HCT116 (cell line): ENCODE data around the gene UNC5C. TPM values are rescaled to one million over a fixed set of nuclear protein-coding genes. Genes with fewer than 3 reads are reported as not detected.

Source experiments
- ATAC-seq: fragments of 200-7000 bp; cut with Tn5 transposase; 2 replicates; pipeline ENCODE4 v1.9.1; 2020; ENCODE audit warnings: mild to moderate bottlenecking, moderate library complexity
- BruUV-seq: library from RNA; stranded (reverse); fragments of 400-500 nt; replicated peaks from 2 replicates; lab custom pipeline; 2021; lab: Mats Ljungman, UMichigan
- CTCF ChIA-PET: fragments of 300-600 bp; sonication (Branson Sonifier 250); formaldehyde crosslinking; loops from one replicate; lab custom pipeline; 2021; ENCODE audit warnings: antibody characterized with exemption; lab: Charles Lee
- POLR2A ChIA-PET: fragments of 300-600, 350-600 bp; sonication (Branson Sonifier 250); formaldehyde crosslinking; loops from one replicate; lab custom pipeline; 2021; ENCODE audit warnings: antibody characterized with exemption; lab: Charles Lee
- RAD21 ChIA-PET, 2 experiments: fragments of 300-600 bp; sonication (Branson Sonifier 250); formaldehyde crosslinking; loops; one replicate each; lab custom pipeline; 2023; ENCODE audit warnings: low total read pairs in 2 of 2; ENCODE audit not compliant: uncharacterized antibody in 2 of 2, unreplicated experiment in 2 of 2, low non-redundant PET in 1 of 2; lab: Charles Lee
- DNase-seq: peaks from one replicate; pipeline ENCODE4 v3.0.0-alpha.2; 2010; ENCODE audit warnings: low read depth, low spot score
- H2AFZ ChIP-seq: fragments of 200-600 bp; shearing (Covaris generic), sonication (generic); 2 replicates; pipeline ENCODE4 v1.6.1; 2017; ENCODE audit warnings: low read depth, mixed run types, mixed read lengths, antibody characterized with exemption, low read length; ENCODE audit not compliant: poor library complexity, severe bottlenecking
- H3K27ac ChIP-seq: 2 replicates; pipeline ENCODE4 v1.5.1; 2012; ENCODE audit warnings: low read depth, low read length
- H3K27me3 ChIP-seq: fragments of 200-600 bp; sonication (generic); 2 replicates; pipeline ENCODE4 v1.6.1; 2016; ENCODE audit warnings: mixed run types, low read length, mixed read lengths; ENCODE audit not compliant: insufficient read depth
- H3K36me3 ChIP-seq, 2 experiments: fragments of 200-500 bp in 1 of 2; fragments of 200-600 bp in 1 of 2; sonication (Bioruptor generic) in 1 of 2; sonication (generic) in 1 of 2; 2 replicates each; pipeline versions ENCODE4 v1.5.1 to v1.6.1; 2014 to 2016; ENCODE audit warnings: low read length in 2 of 2, inconsistent platforms in 1 of 2, mixed read lengths in 1 of 2, mixed run types in 1 of 2; ENCODE audit not compliant: insufficient read depth in 2 of 2, control insufficient read depth in 1 of 2
- H3K4me1 ChIP-seq, 2 experiments: fragments of 200-600 bp in 1 of 2; sonication (generic) in 1 of 2; 2 replicates each; pipeline versions ENCODE4 v1.5.1 to v1.6.1; 2012 to 2017; ENCODE audit warnings: low read length in 2 of 2, inconsistent platforms in 1 of 2, mild to moderate bottlenecking in 1 of 2, mixed read lengths in 1 of 2, mixed run types in 1 of 2, moderate library complexity in 1 of 2; ENCODE audit not compliant: insufficient read depth in 2 of 2, control insufficient read depth in 1 of 2
- H3K4me2 ChIP-seq: fragments of 200-600 bp; sonication (generic); 2 replicates; pipeline ENCODE4 v1.6.1; 2017; ENCODE audit warnings: mixed run types, low read length, mixed read lengths
- H3K4me3 ChIP-seq, 2 experiments: fragments of 200-600 bp in 1 of 2; sonication (generic) in 1 of 2; replicated peaks in 1 of 2; 2 replicates each; pipeline ENCODE4 v1.5.1; 2011 to 2016; ENCODE audit warnings: low read length in 2 of 2, control low read depth in 1 of 2, low read depth in 1 of 2, mild to moderate bottlenecking in 1 of 2, mixed read lengths in 1 of 2, mixed run types in 1 of 2
- H3K79me2 ChIP-seq: fragments of 200-600 bp; sonication (generic); 2 replicates; pipeline ENCODE4 v1.6.1; 2017; ENCODE audit warnings: mild to moderate bottlenecking, mixed run types, low read length, moderate library complexity, mixed read lengths; ENCODE audit not compliant: insufficient read depth
- H3K9ac ChIP-seq: fragments of 200-600 bp; sonication (generic); 2 replicates; pipeline ENCODE4 v1.6.1; 2016; ENCODE audit warnings: low read length, mixed read lengths
- H3K9me2 ChIP-seq: fragments of 200-600 bp; sonication (generic), shearing (Covaris generic); 2 replicates; pipeline ENCODE4 v1.6.1; 2017; ENCODE audit warnings: mixed run types, mild to moderate bottlenecking, moderate library complexity; ENCODE audit not compliant: insufficient read depth
- H3K9me3 ChIP-seq, 2 experiments: fragments of 200-500 bp in 1 of 2; fragments of 200-600 bp in 1 of 2; sonication (Bioruptor generic) in 1 of 2; sonication (generic) in 1 of 2; 2 replicates each; pipeline ENCODE4 v1.6.1; 2014 to 2017; ENCODE audit warnings: low read length in 2 of 2, mixed read lengths in 2 of 2, inconsistent platforms in 1 of 2, low read depth in 1 of 2, mild to moderate bottlenecking in 1 of 2, mixed run types in 1 of 2, moderate library complexity in 1 of 2; ENCODE audit not compliant: control insufficient read depth in 1 of 2, insufficient read depth in 1 of 2
- H4K20me1 ChIP-seq: fragments of 200-600 bp; sonication (generic), shearing (Covaris generic); 2 replicates; pipeline ENCODE4 v1.6.1; 2017; ENCODE audit warnings: mixed run types, mild to moderate bottlenecking, moderate library complexity; ENCODE audit not compliant: insufficient read depth
- CBX3 ChIP-seq: IDR thresholded peaks from 2 replicates; pipeline ENCODE4 v1.6.1; 2012; ENCODE audit warnings: low read depth
- CEBPB ChIP-seq: IDR thresholded peaks from 2 replicates; pipeline ENCODE4 v1.6.1; 2012; ENCODE audit warnings: low read depth
- EGR1 ChIP-seq: IDR thresholded peaks from 2 replicates; pipeline ENCODE4 v1.6.1; 2012; ENCODE audit warnings: low read depth
- POLR2AphosphoS5 ChIP-seq: IDR thresholded peaks from 2 replicates; pipeline ENCODE4 v1.6.1; 2011; ENCODE audit warnings: mild to moderate bottlenecking, low read depth, low read length, moderate library complexity
- RAD21 ChIP-seq: IDR thresholded peaks from 2 replicates; pipeline ENCODE4 v1.6.1; 2012; ENCODE audit warnings: low read depth, mild to moderate bottlenecking
- SRF ChIP-seq: IDR thresholded peaks from 2 replicates; pipeline ENCODE4 v1.6.1; 2012; ENCODE audit warnings: low read depth
- ZNF274 ChIP-seq: fragments of 200-500 bp; sonication (Bioruptor generic); IDR thresholded peaks from 2 replicates; pipeline ENCODE4 v1.6.1; 2014; ENCODE audit warnings: mild to moderate bottlenecking, low read depth, low read length, inconsistent platforms
- intact Hi-C: fragments of 100-400 bp; cut with micrococcal nuclease; formaldehyde crosslinking; loops from 2 replicates; pipeline ENCODE4 v1.10.0; 2022
- total RNA-seq: library from RNA; stranded (reverse); gene quantifications from one replicate; pipeline ENCODE4 v1.2.1, GENCODE V29; 2021; ENCODE audit not compliant: unreplicated experiment
- TF ChIP-seq, protein P1 (sequence below): IDR thresholded peaks from 2 replicates; pipeline ENCODE4 v1.6.1; 2011; ENCODE audit warnings: mild to moderate bottlenecking, low read length, moderate library complexity; ENCODE audit not compliant: insufficient replicate concordance; ENCODE audit errors: extremely low read depth
- TF ChIP-seq, protein P2 (sequence below): IDR thresholded peaks from 2 replicates; pipeline ENCODE4 v1.6.1; 2012
- TF ChIP-seq, protein P3 (sequence below): IDR thresholded peaks from 2 replicates; pipeline ENCODE4 v1.6.1; 2012; ENCODE audit warnings: low read depth

Gene UNC5C
- total RNA-seq, 1 experiment from 2014 or later = not detected

DNA sequence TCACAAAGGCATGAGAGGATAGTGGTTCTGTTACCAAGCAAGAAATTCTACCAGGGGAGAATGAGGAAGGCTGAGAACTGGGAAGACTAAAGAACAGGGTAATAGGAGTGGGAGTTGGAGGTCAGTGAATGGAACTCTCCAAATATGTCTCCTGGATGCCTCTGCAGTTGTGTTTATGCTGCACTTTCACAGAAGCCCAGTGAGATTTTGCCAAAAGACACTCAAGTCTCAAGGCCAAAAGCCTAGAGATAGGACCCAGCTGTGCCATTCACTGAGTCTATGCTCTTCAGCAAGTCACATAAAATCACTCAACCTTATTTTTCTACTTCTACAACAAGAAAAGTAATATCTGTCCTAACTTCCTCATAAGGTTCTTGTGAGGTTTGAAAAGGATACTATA, 285.4 kb downstream of the UNC5C start:
- no peaks in the 10 kb centered on the region for H4K20me1 ChIP-seq
- no peak overlapping the region for H2AFZ ChIP-seq
- H3K4me2 ChIP-seq = no peak overlapping the region
- H3K4me1 ChIP-seq = peaks cover 0 to 8% of the 10 kb centered on the region in 2 experiments; a peak in 1 of 4 replicates
- no peak for DNase-seq
- H3K9me2 ChIP-seq = no peaks in the 10 kb centered on the region
- H3K4me3 ChIP-seq = no peak overlapping the region
- H3K79me2 ChIP-seq = no peaks in the 10 kb centered on the region
- no peaks in the 10 kb centered on the region for H3K9me3 ChIP-seq
- POLR2A ChIA-PET = no interaction called here
- RAD21 ChIA-PET = no interaction called here
- intact Hi-C loops = no loop called here
- no TSS peak for BruUV-seq
- no peaks in the 10 kb centered on the region for H3K27me3 ChIP-seq
- TF ChIP-seq CEBPB = no peak
- TF ChIP-seq SRF = no peak
- TF ChIP-seq EGR1 = no peak
- TF ChIP-seq ZNF274 = no peak
- no peak for TF ChIP-seq POLR2AphosphoS5
- TF ChIP-seq RAD21 = no peak
- TF ChIP-seq, protein P1, sequence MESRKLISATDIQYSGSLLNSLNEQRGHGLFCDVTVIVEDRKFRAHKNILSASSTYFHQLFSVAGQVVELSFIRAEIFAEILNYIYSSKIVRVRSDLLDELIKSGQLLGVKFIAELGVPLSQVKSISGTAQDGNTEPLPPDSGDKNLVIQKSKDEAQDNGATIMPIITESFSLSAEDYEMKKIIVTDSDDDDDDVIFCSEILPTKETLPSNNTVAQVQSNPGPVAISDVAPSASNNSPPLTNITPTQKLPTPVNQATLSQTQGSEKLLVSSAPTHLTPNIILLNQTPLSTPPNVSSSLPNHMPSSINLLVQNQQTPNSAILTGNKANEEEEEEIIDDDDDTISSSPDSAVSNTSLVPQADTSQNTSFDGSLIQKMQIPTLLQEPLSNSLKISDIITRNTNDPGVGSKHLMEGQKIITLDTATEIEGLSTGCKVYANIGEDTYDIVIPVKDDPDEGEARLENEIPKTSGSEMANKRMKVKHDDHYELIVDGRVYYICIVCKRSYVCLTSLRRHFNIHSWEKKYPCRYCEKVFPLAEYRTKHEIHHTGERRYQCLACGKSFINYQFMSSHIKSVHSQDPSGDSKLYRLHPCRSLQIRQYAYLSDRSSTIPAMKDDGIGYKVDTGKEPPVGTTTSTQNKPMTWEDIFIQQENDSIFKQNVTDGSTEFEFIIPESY = no peak
- TF ChIP-seq CBX3 = no peak
- ATAC-seq = no peak
- no peaks in the 10 kb centered on the region for H3K36me3 ChIP-seq
- H3K9ac ChIP-seq = no peak overlapping the region
- H3K27ac ChIP-seq = no peak overlapping the region
- CTCF ChIA-PET = no interaction called here

DNA sequence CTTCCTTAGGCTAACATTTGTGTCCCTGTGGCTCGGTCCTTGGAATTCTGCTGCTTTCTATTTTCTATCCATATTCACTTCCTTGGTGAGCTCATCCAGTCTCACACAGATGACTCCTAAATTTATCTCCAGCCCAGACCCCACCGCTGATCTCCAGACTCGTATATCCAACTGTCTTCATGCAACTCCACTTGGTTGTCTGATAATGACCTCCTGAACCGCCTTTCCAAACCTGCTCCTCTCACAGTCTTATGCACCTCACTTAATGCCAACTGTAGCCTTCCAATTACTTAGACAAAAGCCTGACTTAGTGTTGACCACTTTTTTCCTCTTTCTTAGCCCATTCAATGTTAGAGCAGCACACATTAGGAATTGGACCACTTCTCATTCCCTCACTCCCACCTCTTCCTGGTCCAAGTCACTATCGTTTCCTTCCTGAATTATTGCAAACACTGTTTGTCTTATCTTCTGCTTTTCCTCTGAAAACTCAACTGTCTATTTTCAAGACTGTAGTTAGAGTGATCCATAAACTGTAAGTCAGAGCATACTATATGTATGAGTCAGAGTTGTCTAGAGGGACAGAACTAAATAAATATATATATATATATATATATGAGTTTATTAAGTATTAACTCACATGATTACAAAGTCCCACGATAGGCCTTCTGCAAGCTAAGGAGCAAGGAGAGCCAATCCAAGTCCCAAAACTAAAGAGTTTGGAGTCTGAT, 292.5 kb downstream of the UNC5C start:
- Histone ChIP-seq H3K9me2 (no peaks in the 10 kb centered on the region), H3K4me1 (no peaks in the 10 kb centered on the region), H3K9ac (no peak overlapping the region), H3K4me3 (no peak overlapping the region), H3K27me3 (no peaks in the 10 kb centered on the region), H3K36me3 (no peaks in the 10 kb centered on the region), H3K4me2 (no peak overlapping the region), H4K20me1 (no peaks in the 10 kb centered on the region), H3K9me3 (no peaks in the 10 kb centered on the region), H3K79me2 (no peaks in the 10 kb centered on the region), H3K27ac (no peak overlapping the region), H2AFZ (no peak overlapping the region)
- intact Hi-C loops = no loop called here
- ChIA-PET CTCF (no interaction called here), POLR2A (no interaction called here), RAD21 (no interaction called here)
- BruUV-seq = no TSS peak
- DNase-seq (no peak), ATAC-seq (no peak)
- TF ChIP-seq, protein P1 = no peak
- TF ChIP-seq, protein P2, sequence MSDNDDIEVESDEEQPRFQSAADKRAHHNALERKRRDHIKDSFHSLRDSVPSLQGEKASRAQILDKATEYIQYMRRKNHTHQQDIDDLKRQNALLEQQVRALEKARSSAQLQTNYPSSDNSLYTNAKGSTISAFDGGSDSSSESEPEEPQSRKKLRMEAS = no peak
- TF ChIP-seq EGR1 (no peak), RAD21 (no peak), ZNF274 (no peak)
- TF ChIP-seq, protein P3, sequence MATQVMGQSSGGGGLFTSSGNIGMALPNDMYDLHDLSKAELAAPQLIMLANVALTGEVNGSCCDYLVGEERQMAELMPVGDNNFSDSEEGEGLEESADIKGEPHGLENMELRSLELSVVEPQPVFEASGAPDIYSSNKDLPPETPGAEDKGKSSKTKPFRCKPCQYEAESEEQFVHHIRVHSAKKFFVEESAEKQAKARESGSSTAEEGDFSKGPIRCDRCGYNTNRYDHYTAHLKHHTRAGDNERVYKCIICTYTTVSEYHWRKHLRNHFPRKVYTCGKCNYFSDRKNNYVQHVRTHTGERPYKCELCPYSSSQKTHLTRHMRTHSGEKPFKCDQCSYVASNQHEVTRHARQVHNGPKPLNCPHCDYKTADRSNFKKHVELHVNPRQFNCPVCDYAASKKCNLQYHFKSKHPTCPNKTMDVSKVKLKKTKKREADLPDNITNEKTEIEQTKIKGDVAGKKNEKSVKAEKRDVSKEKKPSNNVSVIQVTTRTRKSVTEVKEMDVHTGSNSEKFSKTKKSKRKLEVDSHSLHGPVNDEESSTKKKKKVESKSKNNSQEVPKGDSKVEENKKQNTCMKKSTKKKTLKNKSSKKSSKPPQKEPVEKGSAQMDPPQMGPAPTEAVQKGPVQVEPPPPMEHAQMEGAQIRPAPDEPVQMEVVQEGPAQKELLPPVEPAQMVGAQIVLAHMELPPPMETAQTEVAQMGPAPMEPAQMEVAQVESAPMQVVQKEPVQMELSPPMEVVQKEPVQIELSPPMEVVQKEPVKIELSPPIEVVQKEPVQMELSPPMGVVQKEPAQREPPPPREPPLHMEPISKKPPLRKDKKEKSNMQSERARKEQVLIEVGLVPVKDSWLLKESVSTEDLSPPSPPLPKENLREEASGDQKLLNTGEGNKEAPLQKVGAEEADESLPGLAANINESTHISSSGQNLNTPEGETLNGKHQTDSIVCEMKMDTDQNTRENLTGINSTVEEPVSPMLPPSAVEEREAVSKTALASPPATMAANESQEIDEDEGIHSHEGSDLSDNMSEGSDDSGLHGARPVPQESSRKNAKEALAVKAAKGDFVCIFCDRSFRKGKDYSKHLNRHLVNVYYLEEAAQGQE = no peak
